K562 (cell line): ENCODE measurements around the gene ANAPC16. TPM values are rescaled to one million over a fixed set of nuclear protein-coding genes. Genes with fewer than 3 reads are reported as not detected.
A peak's percentile ranks its signal among the peaks of the same experiment; 100 is the strongest.

Source experiments
- CEBPB ChIP-seq: fragments of 450-650 bp; IDR thresholded peaks from 2 replicates; pipeline ENCODE4 v1.6.1; 2016; ENCODE audit warnings: missing genetic modification characterization, missing compliant biosample characterization
- EGR1 ChIP-seq: fragments of 450-650 bp; conservative IDR thresholded peaks from 2 replicates; pipeline ENCODE4 v1.6.1; 2017; ENCODE audit warnings: mild to moderate bottlenecking
- ELF1 ChIP-seq: fragments of 200-800 bp; sonication (Bioruptor generic); IDR thresholded peaks from 2 replicates; pipeline ENCODE4 v1.6.1; 2016; ENCODE audit warnings: missing genetic modification characterization, missing compliant biosample characterization
- ELK1 ChIP-seq: sonication (generic); formaldehyde crosslinking; IDR thresholded peaks from 2 replicates; pipeline ENCODE4 v1.8.1; 2022; ENCODE audit warnings: missing genetic modification reagents
- ELK3 ChIP-seq: fragments of 450-650 bp; formaldehyde crosslinking; IDR thresholded peaks from 2 replicates; pipeline ENCODE4 v1.4.0; 2020; ENCODE audit warnings: mild to moderate bottlenecking
- ETS2 ChIP-seq: IDR thresholded peaks from 2 replicates; pipeline ENCODE4 v1.6.1; 2016; ENCODE audit warnings: borderline replicate concordance, missing genetic modification characterization, mild to moderate bottlenecking, moderate library complexity, missing compliant biosample characterization; ENCODE audit not compliant: poor library complexity, severe bottlenecking
- FOXP1 ChIP-seq: sonication (generic); formaldehyde crosslinking; IDR thresholded peaks from 2 replicates; pipeline ENCODE4 v1.8.0; 2022; ENCODE audit warnings: mild to moderate bottlenecking, missing genetic modification reagents
- KDM5B ChIP-seq: fragments of 200-600 bp; sonication (generic); IDR thresholded peaks from 2 replicates; pipeline ENCODE4 v1.6.1; 2012; ENCODE audit warnings: low read depth, mild to moderate bottlenecking, moderate library complexity, low read length, control low read depth, inconsistent platforms; ENCODE audit not compliant: insufficient replicate concordance
- NONO ChIP-seq, 2 experiments: fragments of 200-400 bp in 1 of 2; fragments of 450-650 bp in 1 of 2; formaldehyde crosslinking in 1 of 2; IDR thresholded peaks; 2 replicates each; pipeline ENCODE4 v1.6.1; 2017; ENCODE audit warnings: low read depth in 2 of 2, mild to moderate bottlenecking in 2 of 2, moderate library complexity in 2 of 2, low read length in 1 of 2
- PKNOX1 ChIP-seq: fragments of 450-650 bp; IDR thresholded peaks from 2 replicates; pipeline ENCODE4 v1.6.1; 2016
- RNF219 ChIP-seq: fragments of 250-450 bp; sonication (Bioruptor Pico); IDR thresholded peaks from 2 replicates; pipeline ENCODE4 v1.5.0; 2022; ENCODE audit warnings: mild to moderate bottlenecking
- SREBF1 ChIP-seq: fragments of 150-350 bp; IDR thresholded peaks from 2 replicates; pipeline ENCODE4 v1.6.1; 2014; ENCODE audit warnings: antibody characterized with exemption, low read depth, low read length, borderline replicate concordance
- TRIM25 ChIP-seq: fragments of 450-650 bp; IDR thresholded peaks from 2 replicates; pipeline ENCODE4 v1.7.0; 2016; ENCODE audit warnings: borderline replicate concordance
- XRCC3 ChIP-seq: fragments of 450-650 bp; IDR thresholded peaks from 2 replicates; pipeline ENCODE4 v1.6.1; 2017; ENCODE audit warnings: mild to moderate bottlenecking, moderate library complexity
- ZNF175 ChIP-seq: fragments of 200-800 bp; sonication (Bioruptor generic); IDR thresholded peaks from 2 replicates; pipeline ENCODE4 v1.6.1; 2016; ENCODE audit warnings: low read depth, mild to moderate bottlenecking, missing genetic modification characterization, missing compliant biosample characterization
- ZNF655 ChIP-seq: fragments of 250-450 bp; sonication (Bioruptor Pico); IDR thresholded peaks from 2 replicates; pipeline ENCODE4 v1.5.0; 2021
- ZNF696 ChIP-seq: fragments of 250-450 bp; sonication (Bioruptor Pico); conservative IDR thresholded peaks from 2 replicates; pipeline ENCODE4 v1.4.0; 2020; ENCODE audit warnings: mild to moderate bottlenecking, moderate library complexity
- ZNF75A ChIP-seq: fragments of 450-650 bp; formaldehyde crosslinking; IDR thresholded peaks from 2 replicates; pipeline ENCODE4 v1.4.0; 2020; ENCODE audit warnings: mild to moderate bottlenecking
- polyA plus RNA-seq, 8 experiments: library from polyadenylated mRNA; depleted of rRNA in 4 of 8; stranded (reverse) in 5 of 8; unstranded in 3 of 8; fragments of >200 nt; fragmentation: Nextera tagmentation in 2 of 8; fragmentation: Illumina TruSeq in 1 of 8; extraction: Ambion mirVana in 2 of 8; extraction: Trizol in 1 of 8; gene quantifications; 2 replicates each; pipeline versions ENCODE4 v1.2.1 to v1.2.3, GENCODE V29; 2011 to 2014; ENCODE audit warnings: inconsistent platforms in 1 of 8, missing spikeins in 1 of 8
- total RNA-seq, 7 experiments: library from RNA; depleted of rRNA in 6 of 7; stranded (reverse); fragments of >200 nt in 6 of 7; fragmentation: Illumina TruSeq in 2 of 7; extraction: Trizol in 2 of 7; gene quantifications; 2 replicates each; pipeline versions ENCODE4 v1.2.1 to v1.2.3, GENCODE V29; 2011 to 2021; ENCODE audit warnings: low replicate concordance in 1 of 7

The ANAPC16 gene
- total and polyA plus RNA-seq, 9 of the 15 experiments (the other 6 are each of a cell fraction or from before 2014, with no cell fraction given) = 42.6 to 208 (median 108) TPM

GRCh38 chr10:72257051-72257892 lies 41.5 kb downstream of the ANAPC16 start (continued):
- TF ChIP-seq PKNOX1 = no peak
- TF ChIP-seq ELF1 (tag) = 0 out of 2 replicates have a peak, but pooled peaks have one; percentile 38
- 0 out of 2 replicates have a peak, but pooled peaks have one; percentile 47 for TF ChIP-seq FOXP1 (CRISPR knock-in tag)
- no peak for TF ChIP-seq ELK1 (CRISPR knock-in tag)
- TF ChIP-seq ZNF655 (CRISPR knock-in tag) = no peak
- TF ChIP-seq NONO (IDR thresholded peaks at IDR 0.05; ENCODE audit: low read depth in 2 of 2, low read length in 1 of 2) = peak in 1 of 2 experiments; percentile 62; a peak in 1 of 4 replicates
- no peak for TF ChIP-seq ZNF175 (CRISPR knock-in tag)
- no peak for TF ChIP-seq ZNF75A (CRISPR knock-in tag)
- TF ChIP-seq TRIM25 = no peak
- TF ChIP-seq RNF219 (CRISPR knock-in tag) = no peak
- no peak for TF ChIP-seq EGR1
- no peak for TF ChIP-seq ZNF696
- no peak for TF ChIP-seq ETS2
- no peak for TF ChIP-seq KDM5B
- TF ChIP-seq XRCC3 = no peak
- no peak for TF ChIP-seq ELK3 (CRISPR knock-in tag)
- no peak for TF ChIP-seq SREBF1
- 0 out of 2 replicates have a peak, but pooled peaks have one; percentile 26 for TF ChIP-seq CEBPB
